H9 (cell line): Measurements from ENCODE around the gene SH3BP5. TPM values are rescaled to one million over a fixed set of nuclear protein-coding genes. Genes with fewer than 3 reads are reported as not detected.

Experiments
- DNase-seq: peaks from one replicate; pipeline ENCODE4 v3.0.0-alpha.2; 2017
- H2AFZ ChIP-seq: one replicate; pipeline ENCODE4 v1.6.1; 2013; ENCODE audit warnings: mild to moderate bottlenecking, low read length, control low read depth, moderate library complexity
- H2AK5ac ChIP-seq: 2 replicates; pipeline ENCODE4 v1.6.1; 2013; ENCODE audit warnings: low read length, control low read depth, mixed read lengths; ENCODE audit not compliant: insufficient read length
- H2BK120ac ChIP-seq: one replicate; pipeline ENCODE4 v1.6.1; 2013; ENCODE audit warnings: low read depth, mild to moderate bottlenecking, low read length, control low read depth, inconsistent platforms; ENCODE audit not compliant: poor library complexity, severe bottlenecking
- H2BK12ac ChIP-seq: 2 replicates; pipeline ENCODE4 v1.6.1; 2013; ENCODE audit warnings: low read length, control low read depth, mixed read lengths, low read depth; ENCODE audit not compliant: insufficient read length
- H2BK15ac ChIP-seq: 2 replicates; pipeline ENCODE4 v1.6.1; 2013; ENCODE audit warnings: low read depth, low read length, control low read depth
- H2BK20ac ChIP-seq: one replicate; pipeline ENCODE4 v1.6.1; 2013; ENCODE audit warnings: low read depth, mild to moderate bottlenecking, low read length, control low read depth, inconsistent platforms; ENCODE audit not compliant: poor library complexity, severe bottlenecking
- H2BK5ac ChIP-seq: 2 replicates; pipeline ENCODE4 v1.6.1; 2013; ENCODE audit warnings: low read length, control low read depth, mixed read lengths; ENCODE audit not compliant: insufficient read length
- H3K14ac ChIP-seq: 2 replicates; pipeline ENCODE4 v1.6.1; 2013; ENCODE audit warnings: low read length, control low read depth; ENCODE audit not compliant: insufficient read depth
- H3K18ac ChIP-seq: 2 replicates; pipeline ENCODE4 v1.6.1; 2013; ENCODE audit warnings: low read depth, mild to moderate bottlenecking, mixed read lengths, low read length, control low read depth; ENCODE audit not compliant: insufficient read length
- H3K23ac ChIP-seq: 2 replicates; pipeline ENCODE4 v1.6.1; 2013; ENCODE audit warnings: low read length, control low read depth, mixed read lengths, low read depth; ENCODE audit not compliant: insufficient read length
- H3K23me2 ChIP-seq: 2 replicates; pipeline ENCODE4 v1.6.1; 2013; ENCODE audit warnings: low read depth, mild to moderate bottlenecking, mixed read lengths, low read length, control low read depth; ENCODE audit not compliant: insufficient read length, poor library complexity, severe bottlenecking
- H3K27ac ChIP-seq: 2 replicates; pipeline ENCODE4 v1.5.1; 2013; ENCODE audit warnings: low read length, control low read depth, mixed read lengths, low read depth; ENCODE audit not compliant: insufficient read length
- H3K27me3 ChIP-seq: 2 replicates; pipeline ENCODE4 v1.6.1; 2013; ENCODE audit warnings: low read length, control low read depth, inconsistent platforms; ENCODE audit not compliant: insufficient read depth
- H3K4ac ChIP-seq: 2 replicates; pipeline ENCODE4 v1.6.1; 2013; ENCODE audit warnings: low read depth, mild to moderate bottlenecking, control low read depth, inconsistent platforms, low read length, moderate library complexity
- H3K4me1 ChIP-seq: 2 replicates; pipeline ENCODE4 v1.6.1; 2013; ENCODE audit warnings: low read length, control low read depth, inconsistent platforms; ENCODE audit not compliant: insufficient read depth
- H3K4me2 ChIP-seq: 2 replicates; pipeline ENCODE4 v1.6.1; 2013; ENCODE audit warnings: low read length, control low read depth, mixed read lengths; ENCODE audit not compliant: insufficient read length, insufficient read depth
- H3K56ac ChIP-seq: 2 replicates; pipeline ENCODE4 v1.6.1; 2013; ENCODE audit warnings: low read depth, mild to moderate bottlenecking, mixed read lengths, low read length, control low read depth; ENCODE audit not compliant: insufficient read length
- H3K79me1 ChIP-seq: 2 replicates; pipeline ENCODE4 v1.6.1; 2013; ENCODE audit warnings: low read depth, mild to moderate bottlenecking, moderate library complexity, low read length, control low read depth, inconsistent platforms; ENCODE audit not compliant: insufficient read depth, poor library complexity, severe bottlenecking
- H3K79me2 ChIP-seq: 2 replicates; pipeline ENCODE4 v1.6.1; 2013; ENCODE audit warnings: low read length, control low read depth, inconsistent platforms; ENCODE audit not compliant: insufficient read depth
- H3K9ac ChIP-seq: 2 replicates; pipeline ENCODE4 v1.6.1; 2013; ENCODE audit warnings: low read length, control low read depth, mixed read lengths; ENCODE audit not compliant: insufficient read length; ENCODE audit errors: extremely low read depth
- H3K9me3 ChIP-seq: one replicate; pipeline ENCODE4 v1.6.1; 2013; ENCODE audit warnings: low read depth, low read length, inconsistent platforms; ENCODE audit not compliant: control insufficient read depth
- H3T11ph ChIP-seq: one replicate; pipeline ENCODE4 v1.6.1; 2013; ENCODE audit warnings: mild to moderate bottlenecking, low read length, control low read depth, inconsistent platforms
- H4K20me1 ChIP-seq: one replicate; pipeline ENCODE4 v1.6.1; 2013; ENCODE audit not compliant: control insufficient read depth, insufficient read length, insufficient read depth
- H4K5ac ChIP-seq: 2 replicates; pipeline ENCODE4 v1.6.1; 2013; ENCODE audit warnings: low read depth, mild to moderate bottlenecking, mixed read lengths, low read length, control low read depth; ENCODE audit not compliant: insufficient read length
- H4K8ac ChIP-seq: replicated peaks from 2 replicates; pipeline ENCODE4 v1.6.1; 2013; ENCODE audit warnings: low read length, control low read depth, mixed read lengths, low read depth; ENCODE audit not compliant: insufficient read length
- H4K91ac ChIP-seq: 2 replicates; pipeline ENCODE4 v1.6.1; 2013; ENCODE audit warnings: low read depth, mild to moderate bottlenecking, moderate library complexity, mixed read lengths, low read length, control low read depth; ENCODE audit not compliant: insufficient read length
- H3K27ac Mint-ChIP-seq, 3 experiments: 2 replicates in 2 of 3; 3 replicates in 1 of 3; pipeline ENCODE4 v1.8.0; 2020 to 2021; ENCODE audit warnings: mixed read lengths in 3 of 3, mild to moderate bottlenecking in 1 of 3, moderate library complexity in 1 of 3
- H3K27me3 Mint-ChIP-seq: 2 replicates; pipeline ENCODE4 v1.8.0; 2021; ENCODE audit warnings: low read depth, mild to moderate bottlenecking, moderate library complexity, mixed read lengths
- H3K36me3 Mint-ChIP-seq, 3 experiments: 2 replicates in 2 of 3; 3 replicates in 1 of 3; pipeline ENCODE4 v1.8.0; 2020 to 2021; ENCODE audit warnings: low read depth in 3 of 3, mixed read lengths in 3 of 3; ENCODE audit not compliant: insufficient read depth in 1 of 3
- H3K4me1 Mint-ChIP-seq, 2 experiments: 2 replicates each; pipeline ENCODE4 v1.8.0; 2020; ENCODE audit warnings: mixed read lengths in 2 of 2
- H3K4me3 Mint-ChIP-seq, 2 experiments: 2 replicates in 1 of 2; 3 replicates in 1 of 2; pipeline ENCODE4 v1.8.0; 2020 to 2021; ENCODE audit warnings: mild to moderate bottlenecking in 2 of 2, mixed read lengths in 2 of 2, moderate library complexity in 1 of 2
- H3K9me3 Mint-ChIP-seq, 2 experiments: 2 replicates in 1 of 2; 3 replicates in 1 of 2; pipeline ENCODE4 v1.8.0; 2020; ENCODE audit warnings: mild to moderate bottlenecking in 2 of 2, mixed read lengths in 2 of 2, moderate library complexity in 1 of 2
- CTCF ChIP-seq: fragments of 200-600 bp; sonication (generic); conservative IDR thresholded peaks from 3 replicates; pipeline ENCODE4 v1.8.0; 2021; ENCODE audit warnings: antibody characterized with exemption, mild to moderate bottlenecking
- WGBS: extraction: QIAGEN DNeasy Blood & Tissue Kit; methylation state at CpG from one replicate; pipeline ENCODE4 v1.1.7; 2013; ENCODE audit warnings: missing lambda C conversion rate, low lambda C conversion rate, mixed read lengths; ENCODE audit not compliant: insufficient read length; ENCODE audit errors: extremely low coverage; 5-methylcytosine and 5-hydroxymethylcytosine counted together
- total RNA-seq: library from RNA; stranded (reverse); gene quantifications from 2 replicates; pipeline ENCODE4 v1.2.1, GENCODE V29; 2021

SH3BP5 gene
- total RNA-seq, 1 experiment from 2014 or later = 6.8 TPM

- no peak overlapping the region for H3K27ac ChIP-seq
- H3K27me3 ChIP-seq = no peaks in the 10 kb centered on the region
- DNase-seq = no peak
- no peak overlapping the region for H2BK15ac ChIP-seq
- no peaks in the 10 kb centered on the region for H3K23me2 ChIP-seq
- TF ChIP-seq CTCF = no peak
- H2BK20ac ChIP-seq = no peak overlapping the region
- no peak overlapping the region for H3K18ac ChIP-seq
- H3K9ac ChIP-seq = no peak overlapping the region
- H3K4me2 ChIP-seq = no peak overlapping the region
- no peaks in the 10 kb centered on the region for H3K79me2 ChIP-seq
- no peak overlapping the region for H3K56ac ChIP-seq
- no peak overlapping the region for H4K8ac ChIP-seq
- Mint-ChIP-seq H3K9me3 (peaks cover 18 to 25% of the 10 kb centered on the region in 2 experiments), H3K4me1 (peaks cover 19 to 22% of the 10 kb centered on the region in 2 experiments), H3K27ac (no peak overlapping the region; a peak in 1 of 7 replicates), H3K4me3 (no peak overlapping the region), H3K27me3 (peaks cover 2% of the 10 kb centered on the region), H3K36me3 (peaks cover 4 to 17% (median 7%) of the 10 kb centered on the region in 3 experiments; a peak in 4 of 7 replicates)
- H3K9me3 ChIP-seq = no peaks in the 10 kb centered on the region
- H3K79me1 ChIP-seq = no peaks in the 10 kb centered on the region
- H2BK5ac ChIP-seq = no peak overlapping the region
- no peak overlapping the region for H2AK5ac ChIP-seq
- H3K4me1 ChIP-seq = no peaks in the 10 kb centered on the region
- H2AFZ ChIP-seq = no peak overlapping the region
- no peaks in the 10 kb centered on the region for H4K20me1 ChIP-seq
- no peak overlapping the region for H2BK12ac ChIP-seq
- no peak overlapping the region for H4K91ac ChIP-seq
- no CpG with 5 or more reads among the region's 3 CpGs for WGBS
- no peak overlapping the region for H3K14ac ChIP-seq
- H3K4ac ChIP-seq = no peak overlapping the region
- no peak overlapping the region for H2BK120ac ChIP-seq
- H3K23ac ChIP-seq = no peak overlapping the region
- no peak overlapping the region for H4K5ac ChIP-seq
- no peak overlapping the region for H3T11ph ChIP-seq
Measured at GRCh38 chr3:15347737-15348110, 15.3 kb upstream of the SH3BP5 start.
